Mesothelial cell of epicardium (in vitro differentiated cells): ENCODE results near the gene ISX. TPM values are rescaled to one million over a fixed set of nuclear protein-coding genes. Genes with fewer than 3 reads are reported as not detected.
A peak's percentile ranks its signal among the peaks of the same experiment; 100 is the strongest.
"Not testable (repeated sequence)": the region's sequence is repeated elsewhere in the genome, so short reads cannot be mapped to it uniquely, and the experiment has no call there.

Experiments used
- DNase-seq, 2 experiments: peaks; one replicate each; pipeline ENCODE4 v3.0.0; 2021; ENCODE audit warnings: low spot score in 2 of 2; ENCODE audit not compliant: unreplicated experiment in 2 of 2
- H3K27ac Mint-ChIP-seq: 2 replicates; pipeline ENCODE4 v1.8.0; 2021; ENCODE audit warnings: mixed read lengths
- H3K27me3 Mint-ChIP-seq: 2 replicates; pipeline ENCODE4 v1.8.0; 2021; ENCODE audit warnings: low read depth, mixed read lengths
- H3K36me3 Mint-ChIP-seq: 2 replicates; pipeline ENCODE4 v1.8.0; 2021; ENCODE audit warnings: mixed read lengths
- H3K4me1 Mint-ChIP-seq: 2 replicates; pipeline ENCODE4 v1.8.0; 2021; ENCODE audit warnings: mixed read lengths
- H3K4me3 Mint-ChIP-seq: 2 replicates; pipeline ENCODE4 v1.8.0; 2021; ENCODE audit warnings: mild to moderate bottlenecking, moderate library complexity, mixed read lengths
- H3K9me3 Mint-ChIP-seq: 2 replicates; pipeline ENCODE4 v1.8.0; 2021; ENCODE audit warnings: mixed read lengths
- total RNA-seq: library from RNA; stranded (reverse); gene quantifications from 3 replicates; pipeline ENCODE4 v1.2.1, GENCODE V29; 2021
- TF ChIP-seq, protein P1 (sequence below): fragments of 200-600 bp; sonication (generic); IDR thresholded peaks from one replicate; pipeline ENCODE4 v1.5.0; 2021; ENCODE audit warnings: antibody characterized with exemption; ENCODE audit not compliant: unreplicated experiment

Gene ISX
- total RNA-seq, 1 donor from 2014 or later = 1.9 TPM

DNA sequence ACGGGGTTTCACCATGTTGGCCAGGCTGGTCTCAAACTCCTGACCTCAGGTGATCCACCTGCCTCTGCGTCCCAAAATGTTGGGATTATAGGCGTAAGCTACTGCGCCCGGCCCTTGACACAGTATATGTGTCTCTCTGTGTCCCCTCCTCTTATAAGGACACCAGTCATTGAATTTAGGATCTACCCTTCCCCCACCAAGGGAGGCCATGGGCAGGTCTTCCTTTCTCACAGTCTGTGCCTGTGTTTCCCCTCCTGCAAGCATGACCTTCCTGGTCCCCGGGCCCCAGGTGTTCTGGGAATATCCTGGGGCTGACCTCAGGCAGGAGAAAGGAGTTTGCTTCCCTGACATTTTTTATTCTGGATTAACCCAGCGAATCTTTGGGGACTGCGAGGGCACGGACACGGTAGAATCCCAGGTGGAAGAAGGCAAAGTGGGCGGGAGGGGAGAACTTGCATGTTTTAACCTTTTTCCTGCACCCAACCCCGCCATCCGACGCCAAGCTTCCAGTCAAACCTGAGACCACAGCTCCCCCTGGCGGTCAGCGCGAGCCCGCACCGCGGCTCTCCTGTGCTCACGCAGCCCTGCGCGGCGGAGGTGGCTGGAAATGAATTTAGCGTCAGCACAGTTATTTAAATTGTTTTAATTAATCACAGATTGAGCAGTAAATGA is 42.1 kb upstream of the ISX start:
- Mint-ChIP-seq H3K27ac (no peak overlapping the region), H3K36me3 (no peaks in the 10 kb centered on the region), H3K27me3 (peaks cover 18% of the 10 kb centered on the region), H3K4me3 (no peak overlapping the region), H3K9me3 (peaks cover 16% of the 10 kb centered on the region), H3K4me1 (peaks cover 4% of the 10 kb centered on the region)
- TF ChIP-seq, protein P1, sequence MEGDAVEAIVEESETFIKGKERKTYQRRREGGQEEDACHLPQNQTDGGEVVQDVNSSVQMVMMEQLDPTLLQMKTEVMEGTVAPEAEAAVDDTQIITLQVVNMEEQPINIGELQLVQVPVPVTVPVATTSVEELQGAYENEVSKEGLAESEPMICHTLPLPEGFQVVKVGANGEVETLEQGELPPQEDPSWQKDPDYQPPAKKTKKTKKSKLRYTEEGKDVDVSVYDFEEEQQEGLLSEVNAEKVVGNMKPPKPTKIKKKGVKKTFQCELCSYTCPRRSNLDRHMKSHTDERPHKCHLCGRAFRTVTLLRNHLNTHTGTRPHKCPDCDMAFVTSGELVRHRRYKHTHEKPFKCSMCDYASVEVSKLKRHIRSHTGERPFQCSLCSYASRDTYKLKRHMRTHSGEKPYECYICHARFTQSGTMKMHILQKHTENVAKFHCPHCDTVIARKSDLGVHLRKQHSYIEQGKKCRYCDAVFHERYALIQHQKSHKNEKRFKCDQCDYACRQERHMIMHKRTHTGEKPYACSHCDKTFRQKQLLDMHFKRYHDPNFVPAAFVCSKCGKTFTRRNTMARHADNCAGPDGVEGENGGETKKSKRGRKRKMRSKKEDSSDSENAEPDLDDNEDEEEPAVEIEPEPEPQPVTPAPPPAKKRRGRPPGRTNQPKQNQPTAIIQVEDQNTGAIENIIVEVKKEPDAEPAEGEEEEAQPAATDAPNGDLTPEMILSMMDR = peak; percentile 98
- DNase-seq = peak; percentile 77 to 92

DNA sequence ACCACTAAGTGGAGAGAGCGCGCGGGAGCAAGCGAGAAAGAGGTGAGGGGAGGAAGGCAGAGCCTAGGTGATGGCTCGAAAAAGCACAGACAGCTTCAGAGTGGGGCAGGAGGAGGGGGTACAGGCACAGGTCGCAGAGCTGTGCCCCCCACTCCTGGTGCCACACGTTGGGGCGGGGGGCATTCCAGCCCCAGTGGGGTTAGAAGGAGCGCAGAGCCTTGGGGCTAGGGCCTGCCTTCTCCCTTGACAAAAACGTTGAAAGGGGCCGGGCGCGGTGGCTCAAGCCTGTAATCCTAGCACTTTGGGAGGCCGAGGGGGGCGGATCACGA is 41.6 kb upstream of the ISX start:
- H3K27me3 Mint-ChIP-seq = peaks cover 21% of the 10 kb centered on the region
- peaks cover 17% of the 10 kb centered on the region for H3K9me3 Mint-ChIP-seq
- H3K36me3 Mint-ChIP-seq = no peaks in the 10 kb centered on the region
- DNase-seq = no peak
- no peak overlapping the region for H3K27ac Mint-ChIP-seq
- peaks cover 4% of the 10 kb centered on the region for H3K4me1 Mint-ChIP-seq
- TF ChIP-seq, protein P1 = no peak
- no peak overlapping the region for H3K4me3 Mint-ChIP-seq

DNA sequence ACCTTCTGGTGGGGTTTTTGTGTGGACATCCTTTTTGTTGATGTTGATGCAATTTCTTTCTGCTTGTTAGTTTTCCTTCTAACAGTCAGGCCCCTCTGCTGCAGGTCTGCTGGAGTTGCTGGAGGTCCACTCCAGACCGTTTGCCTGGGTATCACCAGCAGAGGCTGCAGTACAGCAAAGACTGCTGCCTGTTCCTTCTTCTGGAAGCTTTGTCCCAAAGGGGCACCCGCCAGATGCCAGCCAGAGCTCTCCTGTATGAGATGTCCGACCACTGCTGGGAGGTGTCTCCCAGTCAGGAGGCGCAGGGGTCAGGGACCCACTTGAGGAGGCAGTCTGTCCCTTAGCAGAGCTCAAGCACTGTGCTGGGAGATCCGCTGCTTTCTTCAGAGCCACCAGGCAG is 35.8 kb upstream of the ISX start:
- H3K4me1 Mint-ChIP-seq = not testable (repeated sequence)
- H3K9me3 Mint-ChIP-seq = peaks cover 21% of the 10 kb centered on the region

GRCh38 chr22:35032571-35032970 is 33.4 kb upstream of the ISX start:
- TF ChIP-seq, protein P1 = no peak
- no peak overlapping the region for H3K4me3 Mint-ChIP-seq
- no peak for DNase-seq
- no peaks in the 10 kb centered on the region for H3K36me3 Mint-ChIP-seq
- no peaks in the 10 kb centered on the region for H3K4me1 Mint-ChIP-seq
- H3K27me3 Mint-ChIP-seq = peaks cover 18% of the 10 kb centered on the region
- H3K9me3 Mint-ChIP-seq = peaks cover 17% of the 10 kb centered on the region
- no peak overlapping the region for H3K27ac Mint-ChIP-seq

More for the DNA sequence above, 35.8 kb upstream of the ISX start:
- not testable (repeated sequence) for DNase-seq, H3K27ac Mint-ChIP-seq, H3K36me3 Mint-ChIP-seq, H3K4me3 Mint-ChIP-seq
- H3K27me3 Mint-ChIP-seq = peaks cover 18% of the 10 kb centered on the region

DNA sequence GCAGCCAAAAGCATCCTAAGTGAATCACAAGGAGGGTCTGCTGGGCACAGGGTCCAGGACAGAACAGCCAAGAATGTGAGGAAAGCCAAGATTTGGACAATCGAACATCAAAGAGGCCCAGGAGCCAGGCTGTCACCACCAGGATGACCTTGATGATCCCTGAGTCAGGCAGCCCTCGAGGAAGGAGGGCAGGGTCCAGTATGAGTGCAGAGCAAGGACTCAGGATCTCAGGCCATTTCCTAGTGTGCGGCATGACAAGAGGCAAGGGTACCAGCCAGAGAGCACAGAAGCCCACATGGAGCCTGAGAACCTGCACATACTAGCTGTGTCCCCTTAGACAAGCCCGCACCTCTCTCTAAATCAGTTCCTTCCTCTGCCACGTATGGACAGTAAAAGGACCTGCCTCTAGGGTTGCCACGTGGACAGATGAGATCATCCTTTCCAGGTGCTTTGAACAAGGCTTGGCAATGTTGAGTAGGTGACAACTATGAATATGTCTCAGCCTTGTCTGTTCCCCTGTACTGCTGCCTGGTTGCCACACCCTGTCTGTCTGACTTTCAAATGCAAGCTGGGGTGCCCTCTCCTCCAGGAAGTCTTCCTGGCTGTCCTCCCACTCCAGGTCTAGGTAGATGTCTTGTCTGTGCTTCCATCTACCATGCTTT is 32.2 kb upstream of the ISX start:
- Mint-ChIP-seq H3K27me3 (peaks cover 10% of the 10 kb centered on the region), H3K9me3 (peaks cover 5% of the 10 kb centered on the region), H3K27ac (no peak overlapping the region), H3K36me3 (no peaks in the 10 kb centered on the region), H3K4me3 (no peak overlapping the region), H3K4me1 (no peaks in the 10 kb centered on the region)
- TF ChIP-seq, protein P1 = no peak
- DNase-seq = no peak

DNA sequence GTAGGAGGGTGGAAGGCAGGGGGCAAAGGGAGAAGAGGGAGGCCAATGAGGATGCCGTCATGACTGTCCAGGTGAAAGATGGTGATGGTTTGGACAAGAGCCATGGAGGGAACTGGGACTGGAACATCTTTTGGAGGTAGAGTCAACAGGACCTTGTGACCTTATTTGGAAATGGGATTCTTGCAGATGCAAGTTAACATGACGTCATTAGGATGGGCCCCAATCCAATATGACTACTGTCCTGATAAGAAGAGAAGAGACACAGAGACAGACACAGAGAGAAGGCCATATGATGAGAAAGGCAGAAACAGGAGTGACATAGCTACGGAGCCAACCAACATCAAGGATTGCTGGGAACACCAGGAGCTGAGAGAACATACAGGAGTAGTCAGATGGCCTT is 31.0 kb upstream of the ISX start:
- H3K4me1 Mint-ChIP-seq = peaks cover 3% of the 10 kb centered on the region
- H3K27ac Mint-ChIP-seq = no peak overlapping the region

More for the DNA sequence above, 31.0 kb upstream of the ISX start:
- Mint-ChIP-seq H3K36me3 (no peaks in the 10 kb centered on the region), H3K4me3 (no peak overlapping the region), H3K9me3 (no peaks in the 10 kb centered on the region), H3K27me3 (peaks cover 5% of the 10 kb centered on the region)
- no peak for DNase-seq
- TF ChIP-seq, protein P1 = no peak
